Loucy (cell line): ENCODE data around the gene TTBK1.

ENCODE experiments used
- H2AFZ ChIP-seq: fragments of 200-600 bp; sonication (generic); 2 replicates; pipeline ENCODE4 v1.6.0; 2016; ENCODE audit warnings: antibody characterized with exemption, mild to moderate bottlenecking, low read length, moderate library complexity
- H3F3A ChIP-seq: fragments of 200-600 bp; 2 replicates; pipeline ENCODE4 v1.6.0; 2016; ENCODE audit warnings: antibody characterized with exemption, low read depth, mild to moderate bottlenecking
- H3K27me3 ChIP-seq: fragments of 200-600 bp; sonication (generic); 2 replicates; pipeline ENCODE4 v1.6.1; 2014; ENCODE audit warnings: low read length, mild to moderate bottlenecking; ENCODE audit not compliant: insufficient read depth, poor library complexity, severe bottlenecking
- H3K36me3 ChIP-seq: fragments of 200-600 bp; sonication (generic); 2 replicates; pipeline ENCODE4 v1.6.1; 2016; ENCODE audit warnings: low read length; ENCODE audit not compliant: insufficient read depth
- H3K4me1 ChIP-seq: fragments of 200-600 bp; sonication (generic); 2 replicates; pipeline ENCODE4 v1.5.1; 2014; ENCODE audit warnings: low read length, mild to moderate bottlenecking; ENCODE audit not compliant: insufficient read depth, poor library complexity, severe bottlenecking
- H3K4me2 ChIP-seq: fragments of 200-600 bp; sonication (generic); 2 replicates; pipeline ENCODE4 v1.6.0; 2014; ENCODE audit warnings: antibody characterized with exemption, low read length, low read depth, mild to moderate bottlenecking; ENCODE audit not compliant: poor library complexity, severe bottlenecking
- H3K4me3 ChIP-seq: fragments of 200-600 bp; sonication (generic); 2 replicates; pipeline ENCODE4 v1.5.1; 2014; ENCODE audit warnings: low read length, mild to moderate bottlenecking, mixed read lengths; ENCODE audit not compliant: poor library complexity, severe bottlenecking
- H3K79me2 ChIP-seq: fragments of 200-600 bp; sonication (generic); 2 replicates; pipeline ENCODE4 v1.6.1; 2014; ENCODE audit warnings: low read length; ENCODE audit not compliant: insufficient read depth
- H3K9ac ChIP-seq: fragments of 200-600 bp; sonication (generic); 2 replicates; pipeline ENCODE4 v1.6.0; 2014; ENCODE audit warnings: mild to moderate bottlenecking, low read depth, low read length, moderate library complexity; ENCODE audit not compliant: poor library complexity, severe bottlenecking
- H3K9me2 ChIP-seq: fragments of 200-600 bp; sonication (generic); replicated peaks from 2 replicates; pipeline ENCODE4 v1.6.1; 2016; ENCODE audit warnings: low read depth, low read length, mixed read lengths
- H3K9me3 ChIP-seq: fragments of 200-600 bp; sonication (generic); 2 replicates; pipeline ENCODE4 v1.6.1; 2014; ENCODE audit warnings: mild to moderate bottlenecking, antibody characterized with exemption, low read length, low read depth; ENCODE audit not compliant: insufficient read depth
- H4K20me1 ChIP-seq: fragments of 200-600 bp; sonication (generic); 2 replicates; pipeline ENCODE4 v1.6.0; 2014; ENCODE audit warnings: antibody characterized with exemption, low read length, mild to moderate bottlenecking; ENCODE audit not compliant: insufficient read depth, poor library complexity, severe bottlenecking
- CTCF ChIP-seq: fragments of 200-600 bp; sonication (generic); conservative IDR thresholded peaks from 2 replicates; pipeline ENCODE4 v1.5.1; 2014; ENCODE audit warnings: mild to moderate bottlenecking, antibody characterized with exemption, low read length
- EZH2phosphoT487 ChIP-seq: fragments of 200-600 bp; IDR thresholded peaks from 2 replicates; pipeline ENCODE4 v1.6.1; 2018; ENCODE audit warnings: antibody characterized with exemption, mild to moderate bottlenecking, moderate library complexity, borderline replicate concordance

TTBK1 gene

GRCh38 chr6:43203029-43203717 is 40.1 kb upstream of the TTBK1 start:
- peaks cover 3% of the 10 kb centered on the region; the same call in 1 of the 2 replicates for H3K36me3 ChIP-seq
- H3K4me3 ChIP-seq: no peak overlapping the region
- no peaks in the 10 kb centered on the region for H4K20me1 ChIP-seq
- no peaks in the 10 kb centered on the region for H3K9me2 ChIP-seq
- H3K4me2 ChIP-seq: no peak overlapping the region
- H3K4me1 ChIP-seq: no peaks in the 10 kb centered on the region
- no peaks in the 10 kb centered on the region for H3F3A ChIP-seq
- TF ChIP-seq EZH2phosphoT487: no peak
- no peak overlapping the region for H3K9ac ChIP-seq
- no peaks in the 10 kb centered on the region for H3K79me2 ChIP-seq
- no peak overlapping the region for H2AFZ ChIP-seq
- no peaks in the 10 kb centered on the region for H3K27me3 ChIP-seq
- no peaks in the 10 kb centered on the region for H3K9me3 ChIP-seq

- TF ChIP-seq EZH2phosphoT487: no peak
- TF ChIP-seq CTCF: no peak
- H3K9ac ChIP-seq: no peak overlapping the region
- no peaks in the 10 kb centered on the region for H3F3A ChIP-seq
- H2AFZ ChIP-seq: no peak overlapping the region
- no peaks in the 10 kb centered on the region for H3K9me2 ChIP-seq
- H4K20me1 ChIP-seq: no peaks in the 10 kb centered on the region
- H3K4me1 ChIP-seq: no peaks in the 10 kb centered on the region
- no peaks in the 10 kb centered on the region for H3K36me3 ChIP-seq
- H3K79me2 ChIP-seq: no peaks in the 10 kb centered on the region
- no peaks in the 10 kb centered on the region for H3K9me3 ChIP-seq
- H3K4me3 ChIP-seq: no peak overlapping the region
- H3K4me2 ChIP-seq: no peak overlapping the region
- H3K27me3 ChIP-seq: no peaks in the 10 kb centered on the region
These were observed 39.6 kb upstream of the TTBK1 start for GRCh38 chr6:43203718-43204095.

GRCh38 chr6:43204271-43205105 is 38.8 kb upstream of the TTBK1 start:
- Histone ChIP-seq H3K36me3 (no peaks in the 10 kb centered on the region), H3F3A (no peaks in the 10 kb centered on the region)
- TF ChIP-seq EZH2phosphoT487: no peak
- no peak for TF ChIP-seq CTCF

More at GRCh38 chr6:43204271-43205105, 38.8 kb upstream of the TTBK1 start:
- Histone ChIP-seq H3K79me2 (no peaks in the 10 kb centered on the region), H3K9me2 (no peaks in the 10 kb centered on the region), H2AFZ (no peak overlapping the region), H3K9ac (no peak overlapping the region), H3K4me3 (no peak overlapping the region), H3K4me1 (no peaks in the 10 kb centered on the region), H4K20me1 (no peaks in the 10 kb centered on the region), H3K27me3 (no peaks in the 10 kb centered on the region), H3K4me2 (no peak overlapping the region), H3K9me3 (no peaks in the 10 kb centered on the region)
